Thymus (tissue), 14 donors: ENCODE results near the gene TMEM132D. TPM values are rescaled to one million over a fixed set of nuclear protein-coding genes. Genes with fewer than 3 reads are reported as not detected.

Experiments
- DNase-seq, 9 donors: peaks; one replicate each; pipeline ENCODE4 v3.0.0-alpha.2; 2013; ENCODE audit warnings: low spot score in 9 of 9, low read depth in 6 of 9, missing footprints in 1 of 9
- H3K27ac ChIP-seq, 2 donors: one replicate each; pipeline ENCODE4 v1.5.1; 2013; ENCODE audit warnings: control low read depth in 1 of 2, low read depth in 1 of 2, low read length in 1 of 2, mild to moderate bottlenecking in 1 of 2, moderate library complexity in 1 of 2
- H3K27me3 ChIP-seq, 2 donors: one replicate each; pipeline ENCODE4 v1.5.1; 2013; ENCODE audit warnings: low read length in 1 of 2; ENCODE audit not compliant: control insufficient read depth in 2 of 2, insufficient read depth in 1 of 2
- H3K36me3 ChIP-seq, 2 donors: one replicate each; pipeline ENCODE4 v1.5.1; 2013; ENCODE audit warnings: low read length in 1 of 2, mild to moderate bottlenecking in 1 of 2, moderate library complexity in 1 of 2; ENCODE audit not compliant: control insufficient read depth in 2 of 2, insufficient read depth in 2 of 2
- H3K4me1 ChIP-seq, 2 donors: one replicate each; pipeline ENCODE4 v1.5.1; 2013; ENCODE audit warnings: low read length in 2 of 2; ENCODE audit not compliant: control insufficient read depth in 2 of 2, insufficient read depth in 2 of 2
- H3K4me3 ChIP-seq, 2 donors: one replicate each; pipeline ENCODE4 v1.5.1; 2013; ENCODE audit warnings: low read length in 2 of 2, control low read depth in 1 of 2, mild to moderate bottlenecking in 1 of 2
- H3K9me3 ChIP-seq, 2 donors: one replicate each; pipeline ENCODE4 v1.5.1; 2013; ENCODE audit warnings: low read length in 1 of 2, mild to moderate bottlenecking in 1 of 2; ENCODE audit not compliant: control insufficient read depth in 2 of 2, insufficient read depth in 1 of 2
- WGBS: extraction: QIAGEN DNeasy Blood & Tissue Kit; methylation state at CpG from one replicate; pipeline ENCODE4 v1.1.7; 2013; 5-methylcytosine and 5-hydroxymethylcytosine counted together
- long read RNA-seq, 10 donors: transcript quantifications; one replicate each; lab custom pipeline, GENCODE V29; 2026
- polyA plus RNA-seq: library from polyadenylated mRNA; stranded (reverse); fragments of 200-250 nt; gene quantifications from one replicate; pipeline ENCODE4 v1.2.3, GENCODE V29; 2013
- total RNA-seq: library from RNA; stranded (reverse); fragments of 120-200 nt; gene quantifications from one replicate; pipeline ENCODE4 v1.2.4, GENCODE V29; 2013
- donor health status: healthy.

TMEM132D gene
- not detected for total RNA-seq
- polyA plus RNA-seq: 0.02 TPM
- long read RNA-seq, donor 1: 0 reads
- long read RNA-seq, donor 2: 0 reads
- long read RNA-seq, donor 3: 0 reads
- long read RNA-seq, donor 4: 0 reads
- long read RNA-seq, donor 5: 0 reads
- long read RNA-seq, donor 6: 0 reads
- long read RNA-seq, donor 7: 0 reads
- long read RNA-seq, donor 8: 0 reads
- long read RNA-seq, donor 9: 0 reads
- long read RNA-seq, donor 10: 0 reads

DNA sequence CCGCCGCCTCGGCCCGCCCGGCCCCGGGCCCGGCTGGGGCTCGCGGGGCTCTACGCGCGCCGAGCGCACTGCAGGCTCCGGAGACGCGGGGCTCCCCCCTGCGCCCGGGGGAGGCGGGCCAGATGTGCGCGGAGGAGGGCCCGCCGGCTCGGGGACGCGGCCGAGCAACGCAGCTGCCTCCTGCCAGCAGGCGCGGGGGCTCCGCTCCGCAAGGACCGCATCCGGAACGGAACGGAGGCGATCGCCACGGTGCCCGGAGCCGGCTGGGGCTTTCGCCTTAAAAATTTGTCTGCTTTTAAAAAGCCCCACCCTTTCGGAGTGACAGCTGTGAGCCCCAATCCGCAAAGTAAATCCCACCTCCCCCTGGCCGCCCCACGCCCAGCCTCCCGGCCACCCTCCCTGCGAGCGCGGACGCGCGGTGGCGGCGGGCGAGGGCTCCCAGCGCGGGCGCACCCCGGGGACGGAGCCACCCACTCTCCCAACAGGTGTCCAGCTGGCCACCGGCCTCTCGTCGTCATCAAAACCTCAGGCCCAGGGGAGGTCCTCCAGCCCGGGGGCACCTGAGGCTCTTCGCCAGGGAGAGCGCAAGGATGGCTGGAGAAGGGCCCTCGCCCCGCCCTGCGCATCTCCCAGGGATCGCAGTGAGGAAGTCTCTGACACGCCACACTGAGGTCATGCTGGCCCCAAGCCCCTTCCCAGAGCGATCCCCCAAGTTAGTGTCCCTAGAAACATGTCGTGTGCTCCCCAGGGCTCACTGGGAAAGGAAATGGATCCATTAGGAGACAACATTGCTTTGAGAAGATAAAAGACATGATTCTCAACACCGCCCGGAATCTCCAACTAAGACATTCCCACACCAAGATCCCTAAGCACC lies at the start of gene TMEM132D:
TSS of gene TMEM132D (minus strand) at position 70 of the 874 bp plus-strand sequence.
- WGBS: 8% methylated on average over 77 of the region's 77 CpGs
- Histone ChIP-seq H3K4me3 (no peak within 1 kb of the TSS), H3K9me3 (no peaks in the 10 kb centered on the region), H3K27me3 (peaks cover 30 to 34% of the 10 kb centered on the region in 2 donors), H3K4me1 (no peaks in the 10 kb centered on the region), H3K36me3 (no peaks in the 10 kb centered on the region), H3K27ac (no peak within 1 kb of the TSS)
- no peak for DNase-seq

DNA sequence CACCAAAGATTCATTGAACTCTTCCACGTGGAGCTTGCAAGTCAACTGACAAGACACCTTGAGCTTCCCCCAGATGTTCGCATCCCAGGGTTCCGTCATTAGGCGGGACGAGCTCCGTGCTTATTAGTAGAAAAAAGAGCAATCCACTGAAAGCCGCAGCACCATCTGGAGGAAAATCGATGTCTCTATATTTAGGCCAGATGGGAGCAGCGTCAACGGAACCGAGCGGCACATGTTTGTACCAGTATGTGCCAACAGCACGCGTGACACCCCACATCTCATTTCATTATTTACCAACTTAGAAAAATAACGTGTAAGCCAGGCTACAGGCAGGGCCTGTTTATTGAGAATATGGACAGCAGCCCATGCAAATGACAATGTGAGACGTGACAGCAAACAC lies 45.8 kb upstream of the TMEM132D start:
- no peak overlapping the region for H3K4me3 ChIP-seq
- WGBS: 92% methylated on average over 16 of the region's 16 CpGs
- peaks cover 0 to 8% of the 10 kb centered on the region in 2 donors for H3K9me3 ChIP-seq

DNA sequence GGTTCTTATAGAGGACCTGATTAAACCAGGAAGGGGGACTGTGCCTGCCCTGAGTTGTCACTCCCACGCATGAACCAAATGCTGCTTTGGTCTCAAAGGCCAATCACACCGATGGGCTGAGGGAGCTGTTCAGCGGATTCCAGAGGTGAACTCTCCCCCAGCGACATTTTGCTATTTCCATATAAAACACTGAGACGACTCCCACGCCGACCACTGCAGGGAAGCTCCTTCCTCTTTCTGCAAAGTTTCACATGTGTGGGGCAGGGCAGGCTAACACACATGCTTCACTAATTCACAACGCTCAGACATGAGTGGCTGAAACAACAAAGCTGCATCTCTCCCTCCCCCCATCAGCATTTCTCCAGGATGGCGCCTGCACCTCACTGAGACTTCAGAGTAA lies 37.8 kb upstream of the TMEM132D start:
- no peaks in the 10 kb centered on the region for H3K36me3 ChIP-seq
- no peak for DNase-seq
- H3K27me3 ChIP-seq: no peaks in the 10 kb centered on the region
- H3K9me3 ChIP-seq: no peaks in the 10 kb centered on the region
- H3K27ac ChIP-seq: no peak overlapping the region
- H3K4me3 ChIP-seq: no peak overlapping the region
- WGBS: 54% methylated on average over 9 of the region's 9 CpGs
- H3K4me1 ChIP-seq: no peaks in the 10 kb centered on the region

More for the DNA sequence above, 45.8 kb upstream of the TMEM132D start:
- no peak for DNase-seq
- no peaks in the 10 kb centered on the region for H3K4me1 ChIP-seq
- no peaks in the 10 kb centered on the region for H3K27me3 ChIP-seq
- H3K36me3 ChIP-seq: no peaks in the 10 kb centered on the region
- no peak overlapping the region for H3K27ac ChIP-seq

DNA sequence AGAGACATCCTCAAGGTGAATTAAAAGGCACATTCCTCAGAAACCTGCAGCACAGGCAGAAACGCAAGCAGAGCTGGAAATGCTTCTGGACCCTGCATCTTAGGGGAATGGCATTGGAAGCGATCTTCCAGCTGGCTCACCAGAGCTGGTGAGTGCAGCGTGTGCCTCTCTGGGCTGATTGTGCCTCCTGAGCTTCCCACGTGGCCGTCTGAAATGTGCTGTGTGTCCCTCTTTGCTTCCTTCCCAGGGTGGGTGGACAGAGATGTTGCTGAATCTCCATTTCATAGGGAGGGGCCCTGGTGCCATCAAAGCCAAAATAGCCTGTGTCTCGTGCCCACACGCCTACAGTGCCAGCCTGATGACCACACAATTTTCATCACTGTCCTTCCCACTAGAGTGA lies 34.3 kb upstream of the TMEM132D start:
- H3K27ac ChIP-seq: no peak overlapping the region
- 57% methylated on average over 7 of the region's 7 CpGs for WGBS
- H3K36me3 ChIP-seq: no peaks in the 10 kb centered on the region
- DNase-seq: no peak
- no peak overlapping the region for H3K4me3 ChIP-seq
- H3K4me1 ChIP-seq: no peaks in the 10 kb centered on the region
- H3K9me3 ChIP-seq: no peaks in the 10 kb centered on the region
- H3K27me3 ChIP-seq: no peaks in the 10 kb centered on the region

DNA sequence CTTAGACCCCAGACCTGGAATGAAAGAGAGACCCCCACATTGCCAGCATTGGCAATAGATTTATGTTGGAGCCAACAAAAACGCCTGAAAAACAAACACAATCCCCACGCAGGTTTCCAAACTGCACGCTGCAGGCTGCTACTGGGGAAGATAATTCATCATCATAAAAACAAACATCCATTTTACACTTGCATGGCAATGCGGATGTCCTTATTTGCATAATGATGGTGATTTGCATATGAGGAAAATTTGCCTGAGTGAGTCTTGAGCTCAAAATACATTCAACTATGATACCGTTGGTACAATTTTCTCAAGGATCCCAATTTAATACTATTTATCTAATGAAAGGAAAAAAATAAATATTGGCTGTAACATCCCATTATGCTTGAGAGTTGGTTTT lies 33.6 kb upstream of the TMEM132D start:
- no peaks in the 10 kb centered on the region for H3K27me3 ChIP-seq
- WGBS: 29% methylated on average over 5 of the region's 5 CpGs

DNA sequence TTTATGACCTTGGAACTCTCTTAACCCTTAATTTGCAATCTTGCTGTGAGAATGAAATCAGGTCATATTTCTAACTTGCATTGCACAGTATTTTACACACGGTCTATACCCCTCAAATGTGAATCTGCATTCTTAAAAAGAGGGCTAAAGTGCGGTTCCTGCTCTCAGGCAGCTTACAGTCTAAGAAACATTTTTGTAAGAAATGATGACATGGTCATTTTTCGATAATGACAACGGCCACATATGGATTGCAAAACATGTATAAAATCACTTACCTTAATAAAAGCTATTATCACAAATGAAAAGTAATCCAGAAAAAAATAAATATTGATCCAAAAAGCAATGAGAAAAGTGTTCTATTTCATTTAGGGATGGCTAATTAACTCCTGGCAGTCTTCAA lies 24.8 kb upstream of the TMEM132D start:
- WGBS: 94% methylated on average over 4 of the region's 4 CpGs
- no peak overlapping the region for H3K27ac ChIP-seq
- H3K9me3 ChIP-seq: peaks cover 0 to 3% of the 10 kb centered on the region in 2 donors
- H3K36me3 ChIP-seq: no peaks in the 10 kb centered on the region
- H3K4me1 ChIP-seq: no peaks in the 10 kb centered on the region
- H3K27me3 ChIP-seq: no peaks in the 10 kb centered on the region
- H3K4me3 ChIP-seq: no peak overlapping the region
- DNase-seq: no peak

More for the DNA sequence above, 33.6 kb upstream of the TMEM132D start:
- H3K9me3 ChIP-seq: no peaks in the 10 kb centered on the region
- no peak overlapping the region for H3K4me3 ChIP-seq
- no peaks in the 10 kb centered on the region for H3K36me3 ChIP-seq
- H3K27ac ChIP-seq: no peak overlapping the region
- H3K4me1 ChIP-seq: no peaks in the 10 kb centered on the region
- no peak for DNase-seq

DNA sequence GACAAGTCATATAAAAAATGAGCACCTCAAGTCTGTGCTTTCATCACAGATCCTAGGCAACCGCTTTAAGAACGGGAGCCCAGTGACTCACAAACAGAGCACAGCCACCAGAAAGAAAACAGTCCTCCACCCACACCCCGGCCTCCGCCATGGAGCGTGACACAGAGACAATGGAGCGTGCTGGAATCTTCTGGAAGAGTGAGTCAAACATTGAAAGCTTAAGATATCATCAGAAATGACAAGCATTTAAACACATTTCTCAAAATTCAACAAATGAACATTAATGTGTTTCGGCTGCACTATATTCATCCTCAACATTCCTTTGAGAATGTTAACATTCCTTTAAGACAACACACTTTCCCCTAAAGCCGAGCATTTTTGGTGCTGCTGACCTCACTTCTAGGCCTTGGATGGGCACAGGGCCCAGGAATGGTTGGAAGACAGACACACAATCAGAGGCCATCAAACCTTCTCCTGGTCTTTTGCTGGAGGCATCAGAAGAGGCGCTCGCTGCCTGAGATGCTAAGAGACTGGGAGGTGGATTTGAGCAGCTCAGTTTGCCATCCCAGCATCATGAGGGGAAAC lies 23.6 kb upstream of the TMEM132D start:
- WGBS: 94% methylated on average over 10 of the region's 10 CpGs
- H3K27me3 ChIP-seq: no peaks in the 10 kb centered on the region
- no peak overlapping the region for H3K4me3 ChIP-seq
- no peaks in the 10 kb centered on the region for H3K4me1 ChIP-seq
- H3K9me3 ChIP-seq: peaks cover 0 to 3% of the 10 kb centered on the region in 2 donors
- DNase-seq: no peak
- H3K36me3 ChIP-seq: no peaks in the 10 kb centered on the region
- H3K27ac ChIP-seq: no peak overlapping the region

DNA sequence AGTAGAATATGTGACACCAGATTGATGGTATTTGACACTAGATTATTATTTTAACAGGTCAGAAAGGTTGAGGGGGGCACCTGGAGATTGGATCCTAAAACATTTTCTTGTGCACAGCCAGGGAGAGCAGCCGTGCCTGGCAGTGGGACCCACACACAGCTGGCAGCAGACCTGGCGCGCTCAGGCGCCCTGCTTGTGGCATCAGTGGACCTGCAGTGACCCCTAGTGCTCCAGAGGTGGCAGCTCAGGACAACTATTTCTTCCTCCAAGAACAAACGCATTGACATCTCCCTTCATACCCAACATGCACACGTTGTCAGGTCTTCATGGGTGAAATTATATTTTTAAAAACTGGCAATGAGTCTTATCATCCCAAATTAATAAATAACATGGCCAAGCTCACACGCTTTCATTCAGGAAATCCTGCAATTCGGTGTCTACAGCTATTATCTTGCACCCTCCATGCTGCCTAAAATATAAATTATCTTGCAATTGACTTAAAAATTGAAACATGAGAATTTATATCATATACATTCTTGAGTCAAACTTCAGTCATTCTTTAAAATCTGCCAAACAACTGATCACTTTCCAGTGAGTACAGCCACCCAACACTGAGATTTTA lies 7.7 kb upstream of the TMEM132D start:
- no peak overlapping the region for H3K4me3 ChIP-seq
- DNase-seq: peak in 3 of 9 donors; percentile 10 to 23 (median 13)
- H3K36me3 ChIP-seq: no peaks in the 10 kb centered on the region
- H3K27ac ChIP-seq: no peak overlapping the region
- H3K27me3 ChIP-seq: no peaks in the 10 kb centered on the region
- WGBS: 5% methylated on average over 8 of the region's 8 CpGs
- H3K9me3 ChIP-seq: no peaks in the 10 kb centered on the region
- no peaks in the 10 kb centered on the region for H3K4me1 ChIP-seq
